Endothelial cell of umbilical vein (primary cell): Measurements from ENCODE around the gene INHBE.

Experiments used
- POLR2AphosphoS5 ChIP-seq: IDR thresholded peaks from 2 replicates; pipeline ENCODE4 v1.6.1; 2012; ENCODE audit warnings: low read depth, mild to moderate bottlenecking, control low read depth, low read length, moderate library complexity; ENCODE audit not compliant: insufficient read depth
- TF ChIP-seq, protein P1 (sequence below), 2 donors: IDR thresholded peaks; 1 replicate in 1 of 2; 2 replicates in 1 of 2; pipeline ENCODE4 v1.5.1; 2011; ENCODE audit warnings: low read length in 2 of 2, mild to moderate bottlenecking in 2 of 2, moderate library complexity in 2 of 2, control low read depth in 1 of 2, inconsistent platforms in 1 of 2, low read depth in 1 of 2; ENCODE audit not compliant: insufficient read depth in 1 of 2; ENCODE audit errors: extremely low read depth in 1 of 2

DNA sequence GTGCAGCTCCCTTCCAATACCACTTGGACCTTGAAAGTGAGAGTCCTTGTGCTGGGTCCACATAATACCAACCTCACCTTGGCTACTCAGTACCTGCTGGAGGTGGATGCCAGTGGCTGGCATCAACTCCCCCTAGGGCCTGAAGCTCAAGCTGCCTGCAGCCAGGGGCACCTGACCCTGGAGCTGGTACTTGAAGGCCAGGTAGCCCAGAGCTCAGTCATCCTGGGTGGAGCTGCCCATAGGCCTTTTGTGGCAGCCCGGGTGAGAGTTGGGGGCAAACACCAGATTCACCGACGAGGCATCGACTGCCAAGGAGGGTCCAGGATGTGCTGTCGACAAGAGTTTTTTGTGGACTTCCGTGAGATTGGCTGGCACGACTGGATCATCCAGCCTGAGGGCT lies 5.7 kb upstream of the INHBE start:
- TF ChIP-seq POLR2AphosphoS5 = no peak
- TF ChIP-seq, protein P1, sequence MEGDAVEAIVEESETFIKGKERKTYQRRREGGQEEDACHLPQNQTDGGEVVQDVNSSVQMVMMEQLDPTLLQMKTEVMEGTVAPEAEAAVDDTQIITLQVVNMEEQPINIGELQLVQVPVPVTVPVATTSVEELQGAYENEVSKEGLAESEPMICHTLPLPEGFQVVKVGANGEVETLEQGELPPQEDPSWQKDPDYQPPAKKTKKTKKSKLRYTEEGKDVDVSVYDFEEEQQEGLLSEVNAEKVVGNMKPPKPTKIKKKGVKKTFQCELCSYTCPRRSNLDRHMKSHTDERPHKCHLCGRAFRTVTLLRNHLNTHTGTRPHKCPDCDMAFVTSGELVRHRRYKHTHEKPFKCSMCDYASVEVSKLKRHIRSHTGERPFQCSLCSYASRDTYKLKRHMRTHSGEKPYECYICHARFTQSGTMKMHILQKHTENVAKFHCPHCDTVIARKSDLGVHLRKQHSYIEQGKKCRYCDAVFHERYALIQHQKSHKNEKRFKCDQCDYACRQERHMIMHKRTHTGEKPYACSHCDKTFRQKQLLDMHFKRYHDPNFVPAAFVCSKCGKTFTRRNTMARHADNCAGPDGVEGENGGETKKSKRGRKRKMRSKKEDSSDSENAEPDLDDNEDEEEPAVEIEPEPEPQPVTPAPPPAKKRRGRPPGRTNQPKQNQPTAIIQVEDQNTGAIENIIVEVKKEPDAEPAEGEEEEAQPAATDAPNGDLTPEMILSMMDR (IDR thresholded peaks at IDR 0.05; ENCODE audit: extremely low read depth in 1 of 2, insufficient read depth in 1 of 2, low read depth in 1 of 2, low read length in 2 of 2) = no peak
